RCC 7860 (cell line): ENCODE measurements around the gene KRTAP3-3.
A peak's percentile ranks its signal among the peaks of the same experiment; 100 is the strongest.
"Not testable (repeated sequence)": the region's sequence is repeated elsewhere in the genome, so short reads cannot be mapped to it uniquely, and the experiment has no call there.

ENCODE experiments used
- DNase-seq: peaks from one replicate; pipeline ENCODE4 v3.0.0-alpha.2; 2015; ENCODE audit warnings: low spot score
- FAIRE-seq: peaks from 2 replicates; lab custom pipeline; 2012; peaks lifted over from hg19 to GRCh38; lab: Jason Lieb, UNC

The KRTAP3-3 gene

DNA sequence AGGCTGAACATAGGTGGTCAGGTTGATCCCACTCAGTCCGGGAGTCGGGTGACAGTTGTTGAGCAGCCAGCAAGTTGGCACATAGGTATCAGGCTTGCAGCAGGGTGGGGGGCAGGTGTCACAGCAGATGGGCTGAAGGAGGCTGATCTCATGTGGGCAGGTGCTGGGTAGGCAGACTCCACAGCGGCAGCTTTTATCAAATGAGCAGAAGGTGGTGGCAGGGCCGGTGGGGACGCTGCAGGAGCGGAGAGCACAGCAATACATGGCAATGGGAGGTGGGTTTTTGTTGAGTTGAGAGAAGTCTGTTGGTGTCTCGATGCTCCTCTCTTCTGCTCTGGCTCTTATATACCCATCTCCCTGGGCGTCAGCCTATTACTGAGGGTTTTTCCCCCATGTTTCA, 14.8 kb upstream of the KRTAP3-3 start, which contains the start of gene KRTAP3-1:
Gene KRTAP3-1, minus strand, starts transcription at position 318 of the 400 bp plus-strand sequence. Its CDS starts 54 bp downstream, at position 264.
- no peak for DNase-seq
- FAIRE-seq = no peak

DNA sequence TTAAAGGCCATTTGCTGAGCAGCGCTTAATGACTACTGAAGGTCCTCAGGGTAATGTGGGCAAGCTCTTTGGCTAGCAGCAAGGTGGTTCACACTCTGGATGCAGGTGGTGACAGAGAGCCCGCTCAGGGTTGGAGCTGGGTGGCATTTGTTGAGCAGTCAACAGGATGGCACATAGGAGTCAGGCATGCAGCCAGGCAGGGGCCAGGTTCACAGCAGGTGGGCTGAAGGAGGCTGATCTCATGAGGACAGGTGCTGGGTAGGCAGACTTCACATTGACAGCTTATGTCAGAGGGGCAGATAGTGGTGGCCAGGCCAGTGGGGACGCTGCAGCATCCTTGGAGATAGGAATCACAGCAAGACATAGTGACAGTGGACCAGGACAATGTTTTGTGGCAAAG, 10.4 kb upstream of the KRTAP3-3 start:
- FAIRE-seq = no peak

DNA sequence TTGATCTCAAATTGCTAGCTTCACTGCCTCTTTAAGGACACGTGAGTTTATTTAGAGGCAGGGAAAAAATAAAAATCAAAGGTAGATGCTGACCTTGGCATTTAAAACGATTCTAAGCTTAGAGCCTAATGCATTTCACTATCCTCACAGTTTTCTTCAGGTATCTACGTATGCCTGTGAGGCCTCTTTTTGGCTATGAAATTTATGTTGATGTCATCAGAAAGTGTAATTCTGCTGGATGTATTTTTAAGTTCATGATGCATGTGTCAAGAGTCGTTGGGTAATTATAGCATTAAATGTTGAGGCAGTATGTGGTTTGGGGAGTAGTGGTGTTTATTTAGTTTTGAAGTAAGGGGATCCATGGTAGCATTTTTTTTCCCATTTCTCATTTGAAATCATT, 10.0 kb upstream of the KRTAP3-3 start:
- DNase-seq (no peak), FAIRE-seq (no peak)

More for the DNA sequence above, 10.4 kb upstream of the KRTAP3-3 start:
- no peak for DNase-seq

DNA sequence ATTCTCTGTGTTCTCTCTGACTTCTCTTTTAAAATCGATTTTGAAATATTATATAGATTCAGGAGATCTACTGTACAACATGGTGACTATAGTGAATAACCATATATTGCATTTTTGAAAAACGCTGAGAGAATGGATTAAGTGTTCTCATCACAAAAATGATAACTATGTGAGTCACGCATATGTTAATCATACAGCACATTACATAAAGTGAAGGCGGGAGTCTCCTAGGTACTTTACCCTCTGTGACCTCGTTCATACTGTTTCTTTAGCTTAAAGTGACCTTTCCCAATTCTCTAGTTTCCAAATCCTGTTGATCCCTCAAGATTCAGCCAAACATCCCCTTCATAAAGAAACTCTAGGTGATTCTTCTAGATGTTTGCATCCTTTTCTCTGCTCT, 8.8 kb upstream of the KRTAP3-3 start:
- FAIRE-seq (no peak), DNase-seq (no peak)

DNA sequence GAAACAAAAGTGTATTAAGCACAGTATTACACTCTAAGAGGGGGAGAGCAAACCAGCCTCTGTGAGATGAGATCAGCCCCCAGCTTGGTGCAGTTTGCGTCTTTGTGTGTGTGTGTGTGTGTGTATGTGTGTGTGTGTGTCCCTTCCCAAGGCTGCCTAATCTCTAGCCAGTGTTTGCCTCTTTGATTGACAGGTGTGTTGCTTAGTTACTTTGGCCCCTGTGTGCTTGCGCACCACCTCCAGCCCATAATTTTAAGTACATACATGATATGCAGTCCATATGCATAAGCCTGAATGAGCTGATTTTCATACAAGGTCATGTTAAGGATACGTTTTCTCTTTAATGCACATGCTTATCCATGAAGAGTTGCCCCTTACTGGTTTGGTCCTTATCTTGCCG, 7.8 kb upstream of the KRTAP3-3 start:
- DNase-seq (no peak), FAIRE-seq (no peak)

DNA sequence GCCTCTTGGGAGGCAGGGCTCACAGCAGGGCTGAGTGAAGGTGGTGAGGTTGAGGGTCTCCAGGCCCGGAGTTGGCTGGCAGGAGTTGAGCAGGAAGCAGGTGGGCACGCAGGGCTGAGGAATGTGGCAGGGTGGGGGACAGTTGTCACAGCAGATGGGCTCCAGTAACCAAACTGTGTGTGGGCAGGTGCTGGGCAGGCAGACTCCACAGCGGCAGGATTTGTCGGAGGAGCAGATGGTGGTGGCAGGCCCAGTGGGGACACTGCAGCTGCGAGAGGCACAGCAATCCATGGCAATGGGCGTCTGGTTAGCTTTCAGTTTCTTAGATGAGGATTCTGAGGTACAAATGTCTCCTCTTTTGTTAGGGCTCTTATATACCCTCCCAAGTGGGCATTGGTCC, 5.6 kb upstream of the KRTAP3-3 start, which contains the start of gene KRTAP3-2:
Gene KRTAP3-2, minus strand, starts transcription at position 344 of the 400 bp plus-strand sequence. Its CDS starts 53 bp downstream, at position 291.
- FAIRE-seq, DNase-seq: not testable (repeated sequence)

DNA sequence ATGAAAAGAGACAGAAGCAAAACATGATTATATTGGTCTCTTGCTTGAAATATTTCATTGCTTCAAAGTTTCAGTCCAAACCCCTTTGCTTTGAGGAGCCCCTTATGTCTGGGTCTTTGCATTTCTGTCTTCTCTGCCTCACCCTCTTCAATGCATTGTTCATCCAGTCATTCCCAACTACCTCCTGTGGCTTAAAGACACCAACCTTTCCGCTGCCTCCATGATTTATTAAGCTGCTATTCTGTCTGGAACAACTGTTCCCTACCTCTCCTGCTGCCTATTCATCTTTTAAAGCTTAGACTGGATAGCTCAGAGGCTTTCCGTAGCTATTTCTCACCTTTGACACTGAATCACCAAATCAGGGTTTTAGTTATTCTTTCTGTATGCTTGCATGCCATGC, 3.4 kb upstream of the KRTAP3-3 start:
- DNase-seq (no peak), FAIRE-seq (no peak)

DNA sequence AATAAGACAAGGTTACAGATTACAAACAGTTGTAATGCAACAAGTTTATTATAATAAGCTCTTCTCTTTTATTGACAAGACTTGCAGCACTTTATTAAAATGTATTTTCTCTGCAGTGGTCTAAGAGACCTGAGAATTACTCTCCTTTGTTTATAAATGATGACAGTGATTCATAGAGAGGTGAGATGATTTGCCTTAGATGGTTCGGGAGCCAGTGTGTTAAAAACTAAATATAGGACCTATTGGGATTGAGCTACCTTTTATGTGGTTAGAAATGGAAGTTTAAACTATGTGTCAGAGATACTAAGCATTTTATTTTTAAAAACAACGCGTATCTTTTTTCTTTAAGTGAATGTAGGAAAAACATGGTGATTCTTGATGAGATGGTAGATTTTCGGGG, 2.9 kb upstream of the KRTAP3-3 start:
- FAIRE-seq (no peak), DNase-seq (no peak)

DNA sequence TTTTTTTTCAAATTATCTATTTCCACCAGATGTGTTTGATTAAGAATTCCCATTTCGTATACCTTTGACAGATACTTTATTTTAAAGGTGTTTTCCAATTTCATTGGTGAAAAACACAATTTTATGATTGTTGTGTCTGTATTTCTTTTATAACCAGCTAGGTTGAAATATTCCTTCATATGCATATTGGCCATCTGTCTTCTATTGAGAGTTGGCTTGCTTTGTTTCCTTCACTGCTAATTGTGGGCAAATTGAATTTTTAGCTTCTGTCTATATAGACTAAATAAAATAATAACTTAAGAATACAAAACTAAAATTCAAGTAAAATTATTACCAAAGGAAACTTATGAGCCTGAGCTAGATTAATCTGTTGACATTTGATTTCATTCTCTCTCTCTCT, 1.2 kb upstream of the KRTAP3-3 start:
- no peak for DNase-seq
- no peak for FAIRE-seq

DNA sequence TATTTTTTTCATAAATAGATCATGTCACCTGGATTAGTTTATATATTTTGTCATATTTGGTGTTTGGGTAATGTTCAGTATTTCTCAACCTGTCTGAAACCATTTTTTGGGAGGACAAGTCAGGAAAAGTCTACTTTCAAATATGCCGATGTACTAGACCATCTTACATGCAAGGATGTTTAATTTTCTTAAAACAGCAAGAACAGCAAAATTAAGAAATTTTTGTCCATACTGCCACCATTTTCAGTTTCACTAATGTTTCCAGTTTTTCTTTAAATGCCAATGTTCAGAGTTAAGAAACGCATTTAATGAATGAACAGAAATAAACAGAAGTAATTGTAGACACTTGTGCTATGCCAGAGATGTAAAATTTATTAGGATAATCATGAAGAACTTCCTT, 880 bp downstream of the KRTAP3-3 start:
- FAIRE-seq (no peak), DNase-seq (no peak)

DNA sequence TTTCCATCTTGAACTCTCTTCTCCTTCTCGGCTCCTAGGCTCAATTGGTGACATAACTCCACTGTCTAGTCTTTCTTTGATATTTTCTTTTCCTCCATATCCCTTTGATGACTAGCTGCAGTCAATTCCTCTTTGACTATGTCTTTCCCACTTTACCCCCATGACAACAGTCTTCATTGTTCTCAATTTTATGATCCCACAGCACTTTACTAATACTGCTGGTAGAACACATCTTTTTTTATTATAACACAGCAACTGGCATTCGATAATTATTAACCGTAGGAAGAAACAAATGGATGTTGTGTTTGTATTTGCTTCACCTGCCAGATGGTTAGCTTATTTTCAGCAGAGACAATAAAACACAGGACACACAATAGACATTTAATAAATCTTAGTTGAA, 1.3 kb downstream of the KRTAP3-3 start:
- no peak for DNase-seq
- FAIRE-seq = no peak

DNA sequence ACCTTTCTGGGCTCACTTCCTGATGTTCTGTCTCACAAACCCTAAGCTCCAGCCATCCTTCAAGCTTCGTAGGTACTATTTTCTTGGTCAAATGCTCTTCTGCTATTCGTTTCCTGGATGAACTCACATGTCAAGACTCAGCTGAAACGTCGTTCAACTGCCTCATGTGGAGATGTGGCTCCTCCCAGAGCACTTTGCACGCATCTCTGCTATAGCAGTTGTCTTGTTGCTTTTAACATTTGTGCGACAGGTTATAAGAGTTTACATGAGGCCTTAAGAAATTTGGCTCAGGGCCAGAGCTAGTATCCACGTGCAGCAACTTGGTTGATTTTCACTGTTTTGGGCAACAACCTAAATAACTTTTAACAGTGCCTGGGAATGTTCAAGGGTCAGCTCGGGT, 7.0 kb downstream of the KRTAP3-3 start:
- FAIRE-seq (no peak), DNase-seq (no peak)

DNA sequence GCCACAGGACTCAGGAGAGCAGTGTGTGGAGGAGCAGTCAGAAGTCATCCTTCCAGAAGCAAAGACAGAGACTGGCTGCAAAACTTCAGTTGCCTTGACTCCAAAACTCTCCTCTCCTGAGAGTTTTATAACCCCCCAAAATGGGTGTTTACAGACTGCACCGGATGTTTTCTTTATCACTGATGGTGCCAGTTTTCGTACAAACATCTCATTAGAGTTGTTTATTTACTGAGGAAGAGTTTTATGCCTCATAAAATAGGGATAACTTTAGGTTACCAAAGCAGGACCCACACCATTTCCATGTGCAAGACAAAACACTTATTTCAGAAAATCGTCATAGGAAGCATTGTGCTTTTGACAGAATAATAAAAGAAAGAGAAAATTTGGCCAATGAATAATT, 9.7 kb downstream of the KRTAP3-3 start, which contains the start of gene KRT40:
Gene KRT40, minus strand, starts transcription at position 101 of the 400 bp plus-strand sequence. Its CDS starts 53 bp downstream, at position 48.
- no peak for DNase-seq

DNA sequence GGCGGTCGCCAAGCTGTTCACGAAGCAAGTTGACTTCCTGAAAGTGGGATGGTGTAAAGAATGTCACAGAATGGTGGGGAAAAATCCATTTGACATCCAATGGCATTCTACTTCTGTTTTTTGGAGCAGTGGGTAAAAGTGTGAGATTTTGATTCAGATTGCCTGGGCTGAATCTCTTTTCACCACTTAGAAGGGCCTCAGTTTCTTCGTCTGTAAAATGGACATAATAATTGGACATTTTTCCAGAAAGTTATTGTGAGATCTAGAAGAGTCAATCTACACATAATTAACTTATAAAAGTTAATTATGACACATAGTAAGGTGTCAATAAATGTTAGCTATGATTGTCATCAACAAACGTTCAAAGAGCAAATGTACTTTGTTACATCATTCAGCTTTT, 12.8 kb downstream of the KRTAP3-3 start:
- DNase-seq = no peak
- no peak for FAIRE-seq

More for the DNA sequence above, 9.7 kb downstream of the KRTAP3-3 start, which contains the start of gene KRT40:
- FAIRE-seq = no peak

DNA sequence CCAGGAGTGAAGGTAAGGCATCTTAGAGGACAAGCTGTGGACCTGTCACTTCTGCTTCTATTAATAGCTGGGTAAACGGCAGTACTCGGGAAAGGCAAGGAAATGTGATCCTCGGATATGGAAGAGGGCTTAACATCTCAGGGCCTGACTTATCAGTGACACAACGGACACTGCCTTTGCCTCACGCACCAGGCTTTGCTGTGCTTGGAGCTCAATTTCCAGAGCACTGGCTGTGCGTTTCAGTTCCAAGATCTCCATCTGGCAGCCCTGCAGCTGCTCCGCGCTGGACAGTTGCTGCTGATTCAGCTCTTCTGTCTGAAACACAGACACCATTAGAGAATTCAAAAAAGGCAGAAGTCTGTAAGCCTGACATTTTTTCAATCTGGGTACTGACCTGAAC, 13.4 kb downstream of the KRTAP3-3 start:
- no peak for DNase-seq
- no peak for FAIRE-seq

DNA sequence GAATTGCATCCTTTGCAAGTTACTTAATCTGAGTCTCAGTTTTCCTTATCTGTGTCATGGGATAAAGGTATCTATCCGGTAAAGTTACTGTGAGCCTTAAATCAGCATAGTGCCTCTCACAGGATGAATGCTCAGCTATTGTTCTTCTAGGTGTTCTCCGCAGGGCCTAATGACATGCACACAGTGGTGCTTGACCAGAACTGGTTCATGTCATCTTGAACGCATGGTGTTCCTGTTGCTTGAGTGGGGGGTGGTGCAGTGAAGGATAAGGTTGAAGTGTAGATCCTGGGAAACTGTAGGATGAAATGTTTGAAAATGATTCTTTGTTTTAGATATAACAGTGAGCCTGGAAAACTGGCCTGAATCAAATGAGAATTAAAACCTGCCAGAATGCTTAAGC, 13.8 kb downstream of the KRTAP3-3 start:
- FAIRE-seq (no peak), DNase-seq (no peak)

DNA sequence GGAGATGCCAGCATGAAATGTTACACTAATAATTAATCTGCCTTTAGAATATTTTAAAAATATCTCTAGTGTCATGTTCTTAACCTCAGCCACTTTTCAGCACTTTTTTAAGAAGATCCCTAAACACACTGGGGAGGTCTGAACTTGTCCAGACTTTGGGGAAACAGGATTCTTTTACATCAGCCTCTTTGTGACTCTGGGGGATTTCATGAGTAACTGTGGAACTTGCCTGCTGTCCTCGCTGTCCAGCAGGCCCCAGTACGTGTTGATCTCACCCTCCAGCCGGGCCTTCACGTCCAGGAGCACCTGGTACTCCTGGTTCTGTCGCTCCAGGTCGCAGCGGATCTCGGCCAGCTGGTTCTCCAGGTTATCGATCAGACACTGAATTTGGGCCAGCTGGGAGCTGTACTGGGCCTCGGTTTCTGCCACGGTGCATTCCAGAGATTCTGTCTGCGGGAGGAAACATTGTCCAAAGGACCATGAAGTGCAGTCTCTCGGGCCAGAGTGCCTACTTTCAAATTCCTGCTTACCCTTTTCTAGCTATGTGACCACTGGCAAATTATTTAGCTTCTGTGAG, 15.3 kb downstream of the KRTAP3-3 start:
- DNase-seq (no peak), FAIRE-seq (no peak)

DNA sequence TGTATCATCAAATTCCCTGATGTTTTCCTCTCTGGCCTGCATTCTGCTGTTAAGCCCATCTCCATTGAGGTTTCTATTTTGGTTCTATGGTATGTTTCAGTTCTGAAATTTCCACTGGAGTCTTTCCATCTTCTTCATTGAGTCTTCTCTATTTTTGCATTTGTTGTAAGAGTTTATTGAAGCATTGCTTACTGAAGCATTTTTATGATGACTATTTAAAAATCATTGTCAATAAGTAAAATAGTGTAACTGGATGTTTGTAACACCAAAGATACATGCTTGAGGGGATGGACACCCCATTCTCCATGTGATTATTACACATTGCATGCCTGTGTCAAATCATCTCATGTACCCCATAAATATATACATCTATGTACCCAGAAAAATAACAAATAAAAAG, 18.4 kb downstream of the KRTAP3-3 start:
- no peak for DNase-seq
- no peak for FAIRE-seq

DNA sequence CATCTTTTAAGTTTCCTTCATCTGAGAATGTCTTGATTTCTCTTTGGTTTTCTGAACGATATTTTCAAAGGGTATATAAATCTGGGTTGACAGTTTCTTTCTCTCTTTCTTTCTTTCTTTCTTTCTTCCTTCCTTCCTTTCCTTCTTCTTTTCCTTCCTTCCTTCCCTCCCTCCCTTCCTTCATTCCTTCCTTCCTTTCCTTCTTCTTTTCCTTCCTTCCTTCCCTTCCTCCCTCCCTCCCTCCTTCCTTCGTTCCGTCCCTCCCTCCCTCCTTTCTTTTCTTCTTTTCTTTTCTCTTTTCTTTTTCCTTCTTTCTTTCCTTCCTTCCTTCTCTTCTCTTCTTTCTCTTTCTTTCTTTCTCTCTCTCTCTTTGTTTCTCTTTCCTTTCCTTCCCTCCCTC, 19.6 kb downstream of the KRTAP3-3 start:
- DNase-seq = no peak
- FAIRE-seq = no peak

DNA sequence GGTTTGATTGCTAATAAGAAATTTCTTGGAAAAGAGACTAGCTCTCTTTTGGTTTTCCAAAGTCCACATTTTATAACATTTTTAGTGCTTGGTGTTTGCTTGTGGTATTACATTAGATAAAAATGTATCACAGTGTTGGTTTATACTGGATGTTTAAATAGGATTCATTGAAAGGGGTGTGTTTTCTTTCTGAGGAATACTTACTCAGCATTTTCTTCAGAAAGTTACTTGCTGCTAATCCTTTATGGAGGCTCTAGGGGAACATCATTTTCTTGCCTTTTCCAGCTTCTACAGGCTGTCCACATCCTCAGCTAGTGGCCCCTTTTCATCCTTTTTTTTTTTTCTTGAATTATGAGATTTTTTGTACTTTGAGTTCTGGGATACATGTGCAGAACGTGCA, 26.4 kb downstream of the KRTAP3-3 start:
- no peak for FAIRE-seq
- no peak for DNase-seq

DNA sequence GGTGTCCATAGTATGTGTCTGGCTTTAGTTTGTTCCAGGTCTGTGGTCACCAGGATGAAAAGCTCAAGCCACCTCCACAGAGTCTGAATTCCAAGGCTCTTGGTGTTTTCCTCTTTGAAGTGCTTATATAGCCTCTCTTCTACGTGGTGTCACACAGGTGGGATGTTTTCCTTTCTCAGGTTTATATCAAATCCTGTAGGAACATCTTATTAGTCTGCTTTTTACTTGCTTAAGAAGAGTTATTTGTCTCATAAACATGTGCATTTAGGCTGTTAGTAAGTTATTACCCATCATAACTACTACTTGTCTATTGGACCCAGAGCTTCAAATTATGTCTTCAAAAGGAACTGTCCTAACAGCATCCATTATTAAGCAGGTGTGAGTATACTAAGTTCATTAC, 27.1 kb downstream of the KRTAP3-3 start, which contains the start of gene KRT39:
Gene KRT39, minus strand, starts transcription at position 101 of the 400 bp plus-strand sequence. Its CDS starts 92 bp downstream, at position 9.
- DNase-seq = no peak
- no peak for FAIRE-seq

DNA sequence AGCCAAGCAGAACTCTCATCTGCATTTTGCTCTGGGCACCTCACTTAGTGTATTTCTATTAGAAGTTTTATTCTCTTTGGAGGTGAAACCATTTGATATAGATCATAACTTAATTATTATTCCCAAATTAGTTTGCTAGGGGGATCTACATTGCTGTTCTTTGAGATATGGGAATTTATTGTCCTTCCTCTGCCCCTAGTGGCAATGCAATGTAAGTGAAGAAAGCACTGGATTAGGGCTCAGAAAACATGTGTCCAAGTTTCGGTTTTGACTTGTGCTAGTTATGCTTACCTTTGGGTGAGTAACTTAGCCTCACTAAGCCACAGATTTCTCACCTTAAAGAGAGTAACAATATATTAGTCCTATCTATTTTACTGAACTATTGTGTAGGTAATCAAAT, 30.1 kb downstream of the KRTAP3-3 start:
- FAIRE-seq = peak; percentile 4
- peak; percentile 27 for DNase-seq

DNA sequence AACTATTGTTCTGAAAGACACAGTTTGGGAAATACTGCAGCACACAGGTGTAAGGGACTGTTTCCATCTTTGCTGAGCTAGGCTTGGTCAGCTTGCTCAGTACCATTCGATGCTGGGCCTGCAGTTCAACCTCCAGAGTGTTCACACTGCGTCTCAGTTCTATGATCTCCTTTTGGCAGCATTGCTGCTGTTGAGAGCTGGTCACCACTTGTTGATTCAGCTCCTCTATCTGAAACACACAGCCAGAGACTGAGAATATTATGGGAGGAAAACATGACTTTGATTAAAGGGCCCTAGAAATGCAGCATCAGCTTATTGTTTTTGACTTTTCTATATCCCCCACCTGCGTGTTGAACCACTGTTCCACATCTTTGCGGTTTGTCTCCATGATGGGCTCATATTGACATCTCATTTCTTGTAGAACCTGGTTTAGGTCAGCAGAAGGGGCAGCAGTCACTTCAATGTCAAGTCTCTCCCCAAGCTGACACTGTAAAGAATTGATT, 31.9 kb downstream of the KRTAP3-3 start:
- DNase-seq = no peak
- FAIRE-seq = no peak
